HG03280 (cell line): ENCODE data around the gene FIGNL2.
"Not testable (repeated sequence)": the region's sequence is repeated elsewhere in the genome, so short reads cannot be mapped to it uniquely, and the experiment has no call there.

Source experiments
- ATAC-seq: cut with Tn5 transposase; IDR thresholded peaks from one replicate; pipeline ENCODE4 v1.9.1; 2021; ENCODE audit warnings: mild to moderate bottlenecking, moderate library complexity; ENCODE audit not compliant: unreplicated experiment

FIGNL2 gene

DNA sequence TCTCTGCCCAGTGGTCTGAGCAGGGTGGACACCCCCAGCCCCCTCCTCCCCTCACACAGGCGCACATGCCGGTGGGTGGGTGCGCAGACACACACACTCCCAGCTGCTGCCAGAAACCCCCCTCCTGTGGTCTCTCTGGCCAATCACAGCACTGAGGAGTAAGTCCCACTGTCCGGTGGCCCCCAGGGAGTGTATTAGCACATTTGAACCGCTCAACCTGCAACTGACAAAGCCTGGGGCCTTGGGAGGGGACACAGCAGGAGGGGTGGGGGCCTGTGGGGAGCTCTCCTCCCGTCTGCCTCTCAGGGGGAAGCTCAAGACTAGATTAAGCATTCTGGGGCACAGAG is 11.7 kb downstream of the FIGNL2 start:
- ATAC-seq: no peak

DNA sequence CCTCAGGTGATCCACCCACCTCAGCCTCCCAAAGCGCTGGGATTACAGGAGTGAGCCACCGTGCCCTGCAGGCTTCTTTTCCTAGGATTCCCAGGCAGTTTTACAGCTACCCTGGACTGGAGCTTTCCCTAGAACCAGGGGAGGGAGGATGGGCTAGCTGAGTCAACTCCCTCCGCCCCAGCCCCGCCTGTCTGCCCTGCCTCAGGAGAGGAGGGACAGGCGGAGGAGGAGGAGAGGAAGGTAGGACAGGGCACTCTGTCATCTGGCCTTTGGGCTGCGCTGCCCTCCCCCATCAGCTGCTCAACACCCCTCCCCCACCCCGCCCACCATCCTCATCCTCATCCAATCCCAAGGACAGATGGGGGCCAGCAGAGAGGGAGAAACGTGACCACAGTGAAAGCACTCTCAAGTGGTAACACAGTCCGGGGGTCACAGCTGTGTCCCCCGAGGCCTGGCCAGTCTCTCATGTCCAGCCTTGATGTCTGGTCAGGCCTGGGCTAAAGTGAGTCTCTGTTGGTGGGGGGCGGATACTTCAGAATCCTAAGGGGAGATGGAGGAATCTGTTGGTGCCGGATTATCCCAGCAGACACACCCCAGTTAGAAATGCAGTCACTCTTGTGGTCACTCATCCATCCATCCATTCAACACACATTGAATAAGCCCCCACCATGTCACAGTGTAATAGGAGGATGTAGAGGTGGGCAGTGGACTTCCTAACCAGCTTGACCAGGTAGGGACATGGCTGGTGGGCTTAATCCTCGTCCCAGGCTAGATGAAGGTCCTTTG is 12.3 kb downstream of the FIGNL2 start:
- no peak for ATAC-seq

DNA sequence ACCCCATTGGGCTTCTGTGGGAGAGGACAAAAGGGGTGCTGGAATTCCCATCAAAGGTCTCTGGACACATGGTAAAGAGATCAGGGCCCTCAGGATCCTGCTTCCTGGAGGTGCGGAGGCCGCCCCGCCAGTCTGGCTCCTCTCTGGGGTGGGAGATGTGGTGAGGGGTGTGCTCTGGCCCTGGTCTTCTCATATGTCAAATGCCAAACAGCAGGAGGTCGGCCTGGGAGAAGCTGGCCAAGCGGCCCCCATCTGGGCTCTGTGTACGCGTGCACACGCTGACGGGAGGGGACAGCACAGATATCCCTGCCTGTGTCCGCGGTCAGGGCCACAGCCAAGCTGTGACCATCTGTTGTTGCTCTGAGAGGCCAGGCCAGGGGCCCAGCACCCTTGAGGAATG is 14.1 kb downstream of the FIGNL2 start:
- no peak for ATAC-seq

DNA sequence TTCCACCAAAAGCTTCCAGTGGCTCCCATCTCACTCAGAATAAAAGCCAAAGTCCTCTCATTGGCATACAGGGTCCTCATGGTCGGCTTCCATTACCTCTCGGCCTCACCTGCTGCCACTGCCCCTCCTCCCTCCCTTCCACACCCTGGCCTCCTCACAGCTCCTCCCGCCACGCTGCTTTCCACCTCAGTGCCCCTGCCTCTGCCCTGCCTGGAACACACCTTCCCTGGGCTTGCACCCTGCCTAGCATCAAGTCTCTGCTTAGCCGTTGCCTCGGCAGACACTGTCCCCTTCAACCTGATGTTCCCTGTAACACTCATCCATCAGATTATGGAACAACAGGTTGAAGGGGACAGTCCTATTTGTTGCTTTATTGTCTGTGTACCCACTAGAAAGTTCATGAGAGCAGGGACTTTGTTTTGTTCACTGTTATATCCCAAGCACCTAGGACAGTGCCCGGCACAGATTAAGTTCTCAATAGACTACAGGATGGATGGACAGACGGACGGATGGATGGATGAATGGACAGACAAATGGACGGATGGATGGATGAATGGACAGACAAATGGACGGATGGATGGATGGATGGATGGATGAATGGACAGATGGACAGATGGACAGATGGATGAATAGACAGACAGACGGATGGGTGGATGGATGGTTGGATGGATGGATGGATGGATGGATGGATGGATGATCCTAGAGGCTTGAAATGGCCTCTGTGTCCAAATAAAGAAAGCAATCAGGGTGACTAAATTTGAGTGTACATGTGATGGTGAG is 14.9 kb downstream of the FIGNL2 start:
- ATAC-seq: no peak

DNA sequence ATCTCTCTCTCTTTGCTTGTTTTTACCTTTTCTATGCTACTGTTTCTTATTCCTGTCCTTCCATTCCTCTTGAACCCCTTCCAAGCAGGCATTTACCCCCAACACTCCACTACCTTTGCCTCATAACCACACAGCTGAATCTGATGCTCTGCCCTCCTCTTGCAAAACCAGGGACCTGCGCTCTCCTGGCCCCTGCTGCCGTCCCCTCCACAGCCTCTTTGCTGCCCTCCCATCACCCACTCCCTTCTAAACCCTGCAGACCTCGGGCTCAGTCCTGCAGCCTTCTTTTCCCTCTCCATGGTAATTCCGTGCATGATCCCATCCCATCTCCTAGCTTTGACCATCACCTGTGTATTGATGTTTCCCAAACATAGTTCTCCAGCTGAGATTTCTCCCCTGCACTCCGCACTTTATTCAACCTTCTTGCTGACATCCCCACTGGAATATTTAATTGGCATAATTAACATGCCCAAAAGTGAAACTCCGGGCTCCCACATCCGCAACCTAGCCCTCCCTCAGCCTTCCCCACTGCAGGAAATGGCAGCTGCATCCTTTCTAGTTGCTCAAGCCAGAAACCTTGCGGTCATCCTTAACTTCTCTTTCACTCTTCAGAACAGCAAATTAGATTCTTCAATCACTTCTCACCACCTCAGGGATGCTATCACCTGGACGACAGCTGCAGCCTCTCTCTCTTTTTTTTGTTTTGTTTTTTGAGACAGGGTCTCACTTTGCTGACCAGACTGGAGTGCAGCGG is 16.0 kb downstream of the FIGNL2 start:
- no peak for ATAC-seq

DNA sequence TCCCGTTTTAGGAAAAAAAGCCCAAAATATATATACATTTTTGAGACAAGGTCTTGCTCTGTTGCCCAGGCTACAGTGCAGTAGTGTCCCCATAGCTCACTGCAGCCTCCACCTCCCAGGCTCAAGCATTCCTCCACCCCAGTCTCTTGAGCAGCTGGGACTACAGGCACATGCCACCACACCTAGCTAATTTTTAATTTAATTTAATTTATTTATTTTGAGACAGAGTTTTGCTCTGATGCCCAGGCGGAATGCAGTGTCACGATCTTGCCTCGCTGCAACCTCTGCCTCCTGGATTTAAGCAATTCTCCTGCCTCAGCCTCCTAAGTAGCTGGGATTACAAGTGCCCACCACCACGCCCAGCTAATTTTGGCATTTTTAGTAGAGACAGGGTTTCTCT is 16.7 kb downstream of the FIGNL2 start:
- not testable (repeated sequence) for ATAC-seq

DNA sequence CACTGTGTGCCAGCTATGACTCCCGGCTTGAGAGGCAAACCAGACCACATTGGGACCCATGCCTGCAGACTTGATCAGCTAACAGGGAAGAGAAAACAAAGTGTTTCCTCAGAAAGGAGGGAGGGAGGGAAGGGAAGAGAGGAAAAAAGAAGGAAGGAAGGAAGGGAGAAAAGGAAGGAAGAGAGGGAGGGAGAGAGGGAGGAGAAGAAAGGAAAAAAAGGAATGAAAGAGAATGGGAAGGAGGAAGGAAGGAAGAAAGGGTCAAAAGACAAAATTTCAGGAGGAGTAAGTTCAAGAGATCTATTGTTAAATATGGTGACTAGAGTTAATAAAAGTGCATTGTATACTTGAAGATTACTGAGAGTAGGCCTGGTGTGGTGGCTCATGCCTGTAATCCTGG is 18.9 kb downstream of the FIGNL2 start:
- ATAC-seq: no peak

DNA sequence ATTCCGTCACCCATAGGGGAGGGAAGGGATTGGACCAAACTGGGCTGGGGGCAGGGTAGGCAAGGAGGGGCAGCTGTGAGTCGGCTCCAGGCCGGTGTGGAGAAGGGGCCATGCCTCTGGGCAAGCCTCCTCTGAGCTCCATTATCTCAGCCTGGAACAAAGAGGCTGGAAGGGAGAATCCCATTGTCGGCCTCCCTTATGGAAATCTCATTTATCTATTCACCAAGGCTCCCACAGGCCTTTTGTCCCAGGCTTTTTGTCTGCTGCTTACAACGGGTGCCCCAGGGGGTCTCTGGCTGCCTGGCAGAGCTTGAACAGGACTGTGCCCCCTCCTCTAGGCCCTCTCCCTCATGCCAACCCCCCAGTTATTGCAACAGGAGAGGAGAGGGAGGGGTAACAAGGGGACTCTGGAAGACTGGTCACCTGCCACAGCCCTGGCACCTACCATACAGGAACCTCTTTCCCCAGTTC is 19.5 kb downstream of the FIGNL2 start:
- ATAC-seq: no peak

DNA sequence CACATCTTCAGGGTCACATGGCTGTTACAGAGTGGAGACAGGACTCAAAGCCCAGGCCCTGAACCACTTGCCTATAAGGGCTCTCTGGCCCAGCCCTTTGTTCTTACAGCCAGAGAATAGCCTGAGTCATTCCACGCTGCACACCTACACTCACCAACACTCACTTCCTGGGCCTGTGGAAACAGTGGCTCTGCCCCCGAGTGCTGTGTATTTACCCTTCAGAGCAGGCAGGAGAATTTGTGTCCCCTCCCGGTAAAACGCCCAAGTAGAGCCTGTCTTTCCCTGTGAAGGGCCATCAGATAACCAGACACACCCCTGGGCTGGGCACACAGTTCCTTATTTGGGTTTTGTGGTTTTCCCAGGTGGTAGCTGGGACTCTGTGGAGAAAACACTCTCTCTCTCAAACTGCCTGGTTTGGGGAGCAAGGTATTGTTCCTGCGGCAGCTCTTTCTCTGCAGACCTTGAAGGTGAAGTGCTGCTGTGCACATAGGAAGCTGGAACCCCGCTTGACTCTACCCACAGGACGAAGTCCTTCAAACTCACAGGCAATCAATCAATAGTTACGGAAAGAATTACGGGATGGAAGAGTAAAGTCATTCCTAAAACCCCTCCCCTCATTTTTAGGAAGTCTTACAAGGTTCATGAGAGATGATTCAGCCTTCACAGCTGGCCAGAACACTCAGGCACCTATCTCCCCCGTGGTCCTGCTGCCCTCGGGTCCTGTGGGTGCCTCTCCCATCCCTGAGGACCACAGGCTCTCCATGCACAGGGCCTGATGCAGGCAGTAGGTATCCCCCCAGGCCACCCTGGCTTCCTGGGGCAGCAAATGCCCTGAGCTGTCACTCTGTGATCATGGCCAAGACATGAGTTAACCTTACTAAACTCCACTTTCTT is 20.3 kb downstream of the FIGNL2 start:
- no peak for ATAC-seq

DNA sequence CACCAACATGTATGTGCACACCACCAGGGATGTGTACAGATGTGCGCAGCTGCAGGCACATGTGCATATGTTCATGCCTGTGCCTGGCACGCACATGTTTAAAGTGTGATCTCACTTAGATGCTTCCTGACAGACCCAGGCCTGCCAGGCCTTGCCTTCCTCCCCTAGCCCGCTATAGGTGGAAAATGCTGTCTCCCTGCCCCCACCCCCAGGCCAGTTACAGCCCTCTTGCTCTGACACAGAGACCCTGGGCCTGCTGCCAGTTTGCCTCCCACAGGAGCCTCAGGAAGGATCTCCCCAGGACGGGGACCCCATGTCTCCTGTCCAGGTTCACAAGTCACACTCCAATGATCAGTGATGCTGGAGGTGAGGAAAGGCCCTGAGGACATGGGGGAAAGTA is 21.6 kb downstream of the FIGNL2 start:
- no peak for ATAC-seq

DNA sequence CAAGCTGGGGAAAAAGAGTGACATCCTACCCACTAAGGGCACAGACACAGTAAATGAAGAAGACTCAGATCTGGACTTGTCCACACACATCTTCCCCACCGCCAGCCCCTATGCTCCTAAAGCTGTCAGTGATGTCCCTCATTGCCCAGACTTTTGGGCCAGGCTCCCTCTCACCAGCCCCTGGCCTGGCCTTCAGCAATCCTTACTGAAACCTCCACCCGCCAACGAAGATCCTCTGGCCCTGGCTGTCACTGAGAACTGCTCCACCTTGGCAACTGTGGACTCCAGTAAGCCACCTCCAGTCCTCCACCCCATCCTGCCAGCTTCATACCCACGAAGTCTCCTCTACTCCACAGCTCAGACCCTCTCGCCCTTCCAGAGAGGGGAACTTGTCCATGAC is 23.3 kb downstream of the FIGNL2 start:
- no peak for ATAC-seq

DNA sequence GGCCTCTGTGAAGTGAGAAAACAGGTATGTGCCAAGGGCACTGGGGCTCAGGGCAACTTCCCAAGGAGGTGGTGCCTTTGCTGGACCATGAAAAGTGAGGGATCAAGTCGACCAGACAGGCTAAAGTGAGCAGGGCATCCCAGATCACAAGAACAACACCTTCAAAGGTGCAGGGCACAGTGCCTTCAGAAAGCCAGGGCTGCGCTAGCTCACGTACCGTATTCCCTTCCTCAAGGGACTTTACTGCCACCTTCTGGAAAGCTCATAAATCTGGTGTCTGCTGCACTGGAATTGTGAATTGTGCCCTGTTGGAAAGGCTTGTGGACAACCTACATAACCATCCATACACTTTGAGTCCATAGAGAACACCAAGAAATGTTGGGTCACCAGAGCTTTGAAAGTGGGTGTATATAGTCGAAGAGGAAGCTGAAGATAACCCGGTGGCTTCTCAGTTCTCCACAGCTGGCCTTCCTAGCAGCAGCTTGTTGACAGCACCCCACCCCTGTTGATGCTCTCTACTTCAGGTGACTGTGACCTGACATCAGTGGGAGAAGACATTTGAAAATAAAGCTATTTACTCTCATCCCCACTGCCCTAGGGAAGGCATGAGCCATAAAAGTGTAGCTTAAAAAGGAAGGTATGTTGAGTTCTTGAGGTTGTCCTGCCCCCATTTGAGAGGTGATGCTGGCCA is 24.5 kb downstream of the FIGNL2 start:
- ATAC-seq: no peak

DNA sequence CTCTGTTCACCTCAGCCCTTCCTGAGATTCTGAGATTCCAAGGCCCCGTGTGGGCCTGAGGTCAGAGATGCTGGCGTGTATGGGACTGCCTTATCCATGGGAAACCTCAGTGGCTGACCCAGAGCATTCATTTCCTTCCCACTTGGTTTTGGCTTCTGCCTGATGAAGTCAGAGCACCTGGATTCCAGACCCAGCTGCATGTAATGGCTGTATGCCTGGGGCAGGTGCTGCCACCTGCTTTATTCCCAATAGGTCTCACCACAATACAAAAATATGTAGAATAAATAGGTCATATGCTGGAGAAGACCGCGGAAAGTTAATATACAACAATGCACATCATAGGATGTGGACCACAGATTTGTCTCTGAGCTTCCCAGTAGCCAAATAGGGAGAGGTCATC is 25.6 kb downstream of the FIGNL2 start:
- no peak for ATAC-seq

DNA sequence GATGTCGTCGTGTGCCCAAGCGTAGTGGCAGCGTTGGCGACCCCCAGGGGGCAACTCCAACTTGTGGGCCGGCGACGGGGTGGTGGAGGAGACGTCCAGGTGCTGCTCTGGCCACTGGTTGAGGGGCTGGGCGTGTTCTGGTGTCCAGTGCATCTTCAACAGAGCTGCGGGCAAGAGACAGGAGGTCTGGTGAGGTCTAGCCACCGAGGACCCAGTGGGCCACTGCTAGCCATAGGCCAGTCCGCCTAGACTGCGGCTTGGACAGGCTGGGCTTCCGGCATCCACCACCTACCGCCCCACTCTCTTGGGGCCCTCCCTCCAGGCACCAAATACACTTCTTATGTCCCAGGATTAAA is 26.3 kb downstream of the FIGNL2 start:
- ATAC-seq: no peak

DNA sequence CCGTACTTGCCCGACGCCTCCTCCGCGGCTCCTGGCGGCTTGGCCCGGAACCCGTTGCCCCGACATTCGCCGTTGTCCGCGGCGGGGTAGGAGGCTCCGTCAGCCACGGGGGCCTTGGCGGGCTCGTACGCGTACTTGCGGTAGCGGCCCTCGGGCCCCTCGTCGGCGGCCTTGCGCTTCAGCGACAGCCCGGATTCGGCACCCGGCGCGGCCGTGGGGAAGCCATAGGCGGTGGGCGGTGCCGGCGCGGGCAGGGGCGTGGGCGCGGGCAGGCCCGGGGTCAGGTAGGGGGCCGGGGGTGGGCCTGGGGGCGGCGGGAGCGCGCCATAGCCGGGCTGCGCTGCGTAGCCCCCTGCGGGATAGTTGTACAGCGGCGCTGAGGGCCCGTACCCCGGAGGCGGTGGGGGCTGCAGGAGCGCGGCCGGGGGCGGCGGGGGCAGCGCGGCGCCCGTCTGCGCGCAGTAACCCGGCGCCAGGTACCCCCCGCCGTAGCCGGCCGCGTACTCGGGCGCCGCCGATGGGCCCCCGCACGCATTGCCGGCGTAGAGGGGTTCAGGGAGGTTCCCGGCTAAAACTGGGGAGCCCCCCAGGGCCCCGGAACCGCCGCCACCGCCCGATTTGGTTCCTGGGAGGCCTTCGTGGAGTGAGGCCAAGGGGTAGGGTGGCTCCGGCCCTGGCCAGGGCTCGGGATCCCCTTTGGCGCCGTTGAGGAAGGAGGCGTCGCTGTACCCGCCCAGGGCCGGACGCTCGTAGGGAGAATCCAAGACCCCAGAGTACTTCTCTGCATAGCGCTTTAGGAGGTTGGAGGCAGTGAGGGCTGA is 26.9 kb downstream of the FIGNL2 start:
- no peak for ATAC-seq

DNA sequence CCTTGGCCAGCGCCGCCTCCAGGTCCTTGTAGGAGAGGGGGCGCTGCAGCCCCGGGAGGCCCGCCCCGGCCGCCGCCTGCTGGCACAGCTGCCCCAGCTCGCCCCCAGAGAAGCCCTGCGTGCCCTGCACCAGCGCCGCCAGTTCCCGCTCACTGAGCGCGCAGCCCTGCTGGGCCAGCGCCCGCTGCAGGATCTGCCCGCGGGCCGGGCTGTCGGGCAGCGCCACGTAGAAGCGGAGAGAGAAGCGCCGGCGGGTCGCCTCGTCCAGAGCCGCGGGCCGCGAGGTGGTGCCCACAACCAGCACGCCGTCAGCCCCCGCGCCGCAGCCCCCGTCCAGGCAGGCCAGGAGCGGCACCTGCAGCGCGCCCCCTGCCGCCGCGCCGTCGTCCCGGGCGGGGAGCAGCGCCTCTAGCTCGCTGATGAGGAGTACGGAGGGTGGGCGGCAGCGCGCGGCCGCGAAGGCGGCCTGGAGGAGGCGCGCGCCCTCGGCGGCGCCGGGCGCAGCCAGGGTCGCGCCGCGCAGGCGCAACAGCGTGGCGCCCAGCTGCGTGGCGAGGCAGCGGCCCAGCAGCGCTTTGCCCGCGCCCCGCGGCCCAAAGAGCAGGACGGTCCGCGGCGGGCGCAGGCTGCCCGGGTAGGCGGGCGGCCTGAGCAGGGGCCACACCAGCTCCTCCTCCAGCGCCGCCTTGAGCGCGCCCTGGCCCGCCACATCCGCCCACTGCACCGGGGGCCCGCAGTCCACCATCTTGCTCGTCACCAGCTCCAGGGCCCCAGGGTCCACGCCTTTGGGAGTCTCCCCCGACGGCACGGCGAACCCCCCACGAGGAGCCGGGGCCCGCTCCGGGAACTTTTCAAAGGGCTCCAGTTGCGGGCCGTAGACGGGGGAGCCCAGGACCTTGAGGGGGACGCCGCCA is 27.7 kb downstream of the FIGNL2 start:
- no peak for ATAC-seq

DNA sequence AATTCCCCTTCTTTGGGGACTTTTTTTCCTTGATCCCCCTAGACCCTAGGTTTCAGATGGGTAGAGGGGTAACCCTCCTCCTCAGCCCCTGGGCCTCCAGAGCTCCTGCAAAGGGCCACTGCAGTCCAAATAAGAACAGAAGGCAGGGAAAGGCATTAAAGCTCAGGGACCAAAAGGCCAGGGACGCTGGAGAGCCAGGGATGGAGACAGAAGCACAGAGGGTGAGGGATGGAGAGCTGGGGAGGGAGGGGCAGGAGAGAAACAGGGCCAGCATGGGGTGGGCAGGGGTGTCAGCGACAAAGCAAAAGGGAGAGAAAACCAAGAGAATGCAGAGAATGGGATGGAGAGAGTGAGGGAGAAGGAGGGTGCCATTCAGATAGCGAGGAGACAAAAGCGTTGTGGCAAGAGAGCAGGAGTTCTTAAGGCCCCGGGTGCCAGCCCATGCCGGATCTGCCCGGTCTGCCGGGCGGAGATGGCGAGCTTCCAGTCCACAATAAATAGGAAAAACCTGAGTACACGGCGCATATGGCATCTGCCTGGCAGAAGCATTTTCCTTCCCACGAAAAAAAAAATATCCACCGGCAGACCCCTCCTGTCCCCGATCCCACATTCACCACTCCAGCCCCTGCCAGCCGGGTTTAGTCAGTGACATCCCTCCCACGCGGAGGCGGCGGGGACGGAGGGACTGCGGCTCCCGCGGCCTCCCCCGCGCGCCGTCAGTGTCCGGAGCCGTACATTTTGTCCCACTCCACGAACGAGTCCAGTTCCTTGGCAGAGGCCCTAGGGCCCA is 28.6 kb downstream of the FIGNL2 start:
- no peak for ATAC-seq
